ENCODE results near the gene MARCHF2.
"Not testable (repeated sequence)": the region's sequence is repeated elsewhere in the genome, so short reads cannot be mapped to it uniquely, and the experiment has no call there.

MARCHF2 gene

GRCh38 chr19:8387688-8388611 is 25.2 kb upstream of the MARCHF2 start:
- no peak for DNase-seq

- no peak for DNase-seq
Observed at GRCh38 chr19:8388612-8388958, 24.5 kb upstream of the MARCHF2 start.

GRCh38 chr19:8389891-8390616 is 23.1 kb upstream of the MARCHF2 start, which contains the start of gene RAB11B:
Gene RAB11B (plus strand): TSS chr19:8390360. CDS start chr19:8390417, 57 bp downstream.
- DNase-seq = peak; percentile 91 to 94

GRCh38 chr19:8390617-8390981 is 22.5 kb upstream of the MARCHF2 start:
- DNase-seq = peak; percentile 76 to 80

- DNase-seq = no peak
Observed at GRCh38 chr19:8391198-8392016, 21.7 kb upstream of the MARCHF2 start.

GRCh38 chr19:8392017-8392591 is 21.0 kb upstream of the MARCHF2 start:
- no peak for DNase-seq

- DNase-seq = no peak
Observed at GRCh38 chr19:8393192-8393870, 19.8 kb upstream of the MARCHF2 start.

GRCh38 chr19:8393871-8394250 is 19.2 kb upstream of the MARCHF2 start:
- no peak for DNase-seq

- DNase-seq = no peak
Observed at GRCh38 chr19:8395621-8396082, 17.5 kb upstream of the MARCHF2 start.

GRCh38 chr19:8396185-8396562 is 16.9 kb upstream of the MARCHF2 start:
- no peak for DNase-seq

- no peak for DNase-seq
Observed at GRCh38 chr19:8396563-8397203, 16.4 kb upstream of the MARCHF2 start.

GRCh38 chr19:8397271-8397670 is 15.8 kb upstream of the MARCHF2 start:
- DNase-seq = no peak

GRCh38 chr19:8397746-8398310 is 15.3 kb upstream of the MARCHF2 start:
- no peak for DNase-seq

GRCh38 chr19:8398311-8398771 is 14.8 kb upstream of the MARCHF2 start:
- no peak for DNase-seq

- DNase-seq = no peak
Observed at GRCh38 chr19:8399681-8400188, 13.4 kb upstream of the MARCHF2 start.

- DNase-seq = no peak
Observed at GRCh38 chr19:8401981-8402411, 11.1 kb upstream of the MARCHF2 start.

GRCh38 chr19:8403098-8403819 is 9.8 kb upstream of the MARCHF2 start:
- DNase-seq = no peak

- no peak for DNase-seq
Observed at GRCh38 chr19:8403820-8404109, 9.3 kb upstream of the MARCHF2 start.

GRCh38 chr19:8404391-8405151 is 8.5 kb upstream of the MARCHF2 start:
- DNase-seq = no peak

GRCh38 chr19:8410718-8411117 is 2.4 kb upstream of the MARCHF2 start:
- not testable (repeated sequence) for DNase-seq

All from NCI-H187 (cell line).